HCT116 (cell line): Measurements from ENCODE around the gene ADAM15. TPM values are rescaled to one million over a fixed set of nuclear protein-coding genes. Genes with fewer than 3 reads are reported as not detected.

Experiments
- ATAC-seq: fragments of 200-7000 bp; cut with Tn5 transposase; 2 replicates; pipeline ENCODE4 v1.9.1; 2020; ENCODE audit warnings: mild to moderate bottlenecking, moderate library complexity
- BruUV-seq: library from RNA; stranded (reverse); fragments of 400-500 nt; replicated peaks from 2 replicates; lab custom pipeline; 2021; lab: Mats Ljungman, UMichigan
- CTCF ChIA-PET: fragments of 300-600 bp; sonication (Branson Sonifier 250); formaldehyde crosslinking; loops from one replicate; lab custom pipeline; 2021; ENCODE audit warnings: antibody characterized with exemption; lab: Charles Lee
- POLR2A ChIA-PET: fragments of 300-600, 350-600 bp; sonication (Branson Sonifier 250); formaldehyde crosslinking; loops from one replicate; lab custom pipeline; 2021; ENCODE audit warnings: antibody characterized with exemption; lab: Charles Lee
- RAD21 ChIA-PET, 2 experiments: fragments of 300-600 bp; sonication (Branson Sonifier 250); formaldehyde crosslinking; loops; one replicate each; lab custom pipeline; 2023; ENCODE audit warnings: low total read pairs in 2 of 2; ENCODE audit not compliant: uncharacterized antibody in 2 of 2, unreplicated experiment in 2 of 2, low non-redundant PET in 1 of 2; lab: Charles Lee
- DNase-seq: peaks from one replicate; pipeline ENCODE4 v3.0.0-alpha.2; 2010; ENCODE audit warnings: low read depth, low spot score
- H2AFZ ChIP-seq: fragments of 200-600 bp; shearing (Covaris generic), sonication (generic); 2 replicates; pipeline ENCODE4 v1.6.1; 2017; ENCODE audit warnings: low read depth, mixed run types, mixed read lengths, antibody characterized with exemption, low read length; ENCODE audit not compliant: poor library complexity, severe bottlenecking
- H3K27ac ChIP-seq: 2 replicates; pipeline ENCODE4 v1.5.1; 2012; ENCODE audit warnings: low read depth, low read length
- H3K27me3 ChIP-seq: fragments of 200-600 bp; sonication (generic); 2 replicates; pipeline ENCODE4 v1.6.1; 2016; ENCODE audit warnings: mixed run types, low read length, mixed read lengths; ENCODE audit not compliant: insufficient read depth
- H3K36me3 ChIP-seq, 2 experiments: fragments of 200-500 bp in 1 of 2; fragments of 200-600 bp in 1 of 2; sonication (Bioruptor generic) in 1 of 2; sonication (generic) in 1 of 2; 2 replicates each; pipeline versions ENCODE4 v1.5.1 to v1.6.1; 2014 to 2016; ENCODE audit warnings: low read length in 2 of 2, inconsistent platforms in 1 of 2, mixed read lengths in 1 of 2, mixed run types in 1 of 2; ENCODE audit not compliant: insufficient read depth in 2 of 2, control insufficient read depth in 1 of 2
- H3K4me1 ChIP-seq, 2 experiments: fragments of 200-600 bp in 1 of 2; sonication (generic) in 1 of 2; 2 replicates each; pipeline versions ENCODE4 v1.5.1 to v1.6.1; 2012 to 2017; ENCODE audit warnings: low read length in 2 of 2, inconsistent platforms in 1 of 2, mild to moderate bottlenecking in 1 of 2, mixed read lengths in 1 of 2, mixed run types in 1 of 2, moderate library complexity in 1 of 2; ENCODE audit not compliant: insufficient read depth in 2 of 2, control insufficient read depth in 1 of 2
- H3K4me2 ChIP-seq: fragments of 200-600 bp; sonication (generic); 2 replicates; pipeline ENCODE4 v1.6.1; 2017; ENCODE audit warnings: mixed run types, low read length, mixed read lengths
- H3K4me3 ChIP-seq, 2 experiments: fragments of 200-600 bp in 1 of 2; sonication (generic) in 1 of 2; replicated peaks in 1 of 2; 2 replicates each; pipeline ENCODE4 v1.5.1; 2011 to 2016; ENCODE audit warnings: low read length in 2 of 2, control low read depth in 1 of 2, low read depth in 1 of 2, mild to moderate bottlenecking in 1 of 2, mixed read lengths in 1 of 2, mixed run types in 1 of 2
- H3K79me2 ChIP-seq: fragments of 200-600 bp; sonication (generic); 2 replicates; pipeline ENCODE4 v1.6.1; 2017; ENCODE audit warnings: mild to moderate bottlenecking, mixed run types, low read length, moderate library complexity, mixed read lengths; ENCODE audit not compliant: insufficient read depth
- H3K9ac ChIP-seq: fragments of 200-600 bp; sonication (generic); 2 replicates; pipeline ENCODE4 v1.6.1; 2016; ENCODE audit warnings: low read length, mixed read lengths
- H3K9me2 ChIP-seq: fragments of 200-600 bp; sonication (generic), shearing (Covaris generic); 2 replicates; pipeline ENCODE4 v1.6.1; 2017; ENCODE audit warnings: mixed run types, mild to moderate bottlenecking, moderate library complexity; ENCODE audit not compliant: insufficient read depth
- H3K9me3 ChIP-seq, 2 experiments: fragments of 200-500 bp in 1 of 2; fragments of 200-600 bp in 1 of 2; sonication (Bioruptor generic) in 1 of 2; sonication (generic) in 1 of 2; 2 replicates each; pipeline ENCODE4 v1.6.1; 2014 to 2017; ENCODE audit warnings: low read length in 2 of 2, mixed read lengths in 2 of 2, inconsistent platforms in 1 of 2, low read depth in 1 of 2, mild to moderate bottlenecking in 1 of 2, mixed run types in 1 of 2, moderate library complexity in 1 of 2; ENCODE audit not compliant: control insufficient read depth in 1 of 2, insufficient read depth in 1 of 2
- H4K20me1 ChIP-seq: fragments of 200-600 bp; sonication (generic), shearing (Covaris generic); 2 replicates; pipeline ENCODE4 v1.6.1; 2017; ENCODE audit warnings: mixed run types, mild to moderate bottlenecking, moderate library complexity; ENCODE audit not compliant: insufficient read depth
- YY1 ChIP-seq: IDR thresholded peaks from 2 replicates; pipeline ENCODE4 v1.6.1; 2011; ENCODE audit warnings: low read length, low read depth, moderate library complexity, mild to moderate bottlenecking; ENCODE audit not compliant: insufficient replicate concordance; ENCODE audit errors: extremely low read depth
- intact Hi-C: fragments of 100-400 bp; cut with micrococcal nuclease; formaldehyde crosslinking; loops from 2 replicates; pipeline ENCODE4 v1.10.0; 2022
- total RNA-seq: library from RNA; stranded (reverse); gene quantifications from one replicate; pipeline ENCODE4 v1.2.1, GENCODE V29; 2021; ENCODE audit not compliant: unreplicated experiment
- TF ChIP-seq, protein P1 (sequence below), 3 experiments: fragments of 200-600 bp in 1 of 3; sonication (generic) in 1 of 3; IDR thresholded peaks in 2 of 3; conservative IDR thresholded peaks in 1 of 3; 2 replicates each; pipeline ENCODE4 v1.5.1; 2012 to 2017; ENCODE audit warnings: low read depth in 2 of 3, low read length in 2 of 3, antibody characterized with exemption in 1 of 3, borderline replicate concordance in 1 of 3, control low read depth in 1 of 3, mild to moderate bottlenecking in 1 of 3, mixed read lengths in 1 of 3, mixed run types in 1 of 3, moderate library complexity in 1 of 3; ENCODE audit not compliant: insufficient read depth in 1 of 3

The ADAM15 gene
- total RNA-seq, 1 experiment from 2014 or later = 149 TPM

DNA sequence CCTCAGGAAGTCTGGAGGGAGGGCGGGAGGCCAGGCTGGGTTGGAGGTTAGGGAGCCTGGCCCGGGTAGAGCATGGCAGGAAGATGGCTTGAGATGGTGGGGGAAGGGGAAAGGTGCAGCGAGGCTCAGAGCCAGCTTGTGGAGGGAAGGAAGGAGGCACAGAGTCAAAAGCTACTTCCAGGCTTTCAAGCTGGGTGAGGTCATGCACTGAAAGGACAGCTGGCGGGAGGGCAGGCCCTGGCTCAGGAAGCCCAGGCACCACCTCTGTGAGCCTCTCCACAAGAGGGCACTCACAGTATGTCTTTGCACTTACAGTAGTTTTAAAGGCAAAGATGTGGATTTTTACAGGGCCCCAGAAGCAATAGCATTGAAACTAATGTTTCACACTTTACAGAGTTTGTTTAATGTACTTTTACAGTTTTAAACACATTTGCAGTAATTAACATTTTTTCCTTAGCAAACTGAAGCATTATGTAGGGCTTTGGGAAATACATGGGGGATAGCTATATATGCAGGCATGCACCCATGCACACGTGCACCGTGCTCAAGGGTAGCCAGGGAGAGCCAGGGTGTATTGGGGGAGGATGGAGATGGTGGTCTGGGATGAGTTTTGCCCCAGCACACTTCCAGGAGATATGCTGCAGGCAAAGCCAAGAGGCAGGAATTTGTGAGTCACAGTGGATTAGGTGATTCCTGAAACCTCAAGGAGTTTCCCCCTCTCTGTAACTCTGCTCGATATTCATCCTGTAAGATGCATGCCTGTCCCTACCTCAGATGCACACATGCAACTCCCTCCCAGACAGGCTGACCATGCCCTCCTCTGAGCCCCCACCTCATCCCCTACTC lies 6.1 kb upstream of the ADAM15 start:
- H3K27me3 ChIP-seq = no peaks in the 10 kb centered on the region
- H3K9me2 ChIP-seq = no peaks in the 10 kb centered on the region
- TF ChIP-seq YY1 = no peak
- TF ChIP-seq, protein P1, sequence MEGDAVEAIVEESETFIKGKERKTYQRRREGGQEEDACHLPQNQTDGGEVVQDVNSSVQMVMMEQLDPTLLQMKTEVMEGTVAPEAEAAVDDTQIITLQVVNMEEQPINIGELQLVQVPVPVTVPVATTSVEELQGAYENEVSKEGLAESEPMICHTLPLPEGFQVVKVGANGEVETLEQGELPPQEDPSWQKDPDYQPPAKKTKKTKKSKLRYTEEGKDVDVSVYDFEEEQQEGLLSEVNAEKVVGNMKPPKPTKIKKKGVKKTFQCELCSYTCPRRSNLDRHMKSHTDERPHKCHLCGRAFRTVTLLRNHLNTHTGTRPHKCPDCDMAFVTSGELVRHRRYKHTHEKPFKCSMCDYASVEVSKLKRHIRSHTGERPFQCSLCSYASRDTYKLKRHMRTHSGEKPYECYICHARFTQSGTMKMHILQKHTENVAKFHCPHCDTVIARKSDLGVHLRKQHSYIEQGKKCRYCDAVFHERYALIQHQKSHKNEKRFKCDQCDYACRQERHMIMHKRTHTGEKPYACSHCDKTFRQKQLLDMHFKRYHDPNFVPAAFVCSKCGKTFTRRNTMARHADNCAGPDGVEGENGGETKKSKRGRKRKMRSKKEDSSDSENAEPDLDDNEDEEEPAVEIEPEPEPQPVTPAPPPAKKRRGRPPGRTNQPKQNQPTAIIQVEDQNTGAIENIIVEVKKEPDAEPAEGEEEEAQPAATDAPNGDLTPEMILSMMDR (IDR thresholded peaks at IDR 0.05 in 2 of 3, conservative IDR thresholded peaks at IDR 0.05 in 1 of 3; ENCODE audit: borderline replicate concordance in 1 of 3, insufficient read depth in 1 of 3, low read depth in 2 of 3, low read length in 2 of 3) = peak in 2 of 3 experiments; percentile 77 to 80; a peak in 4 of 6 replicates
- H3K36me3 ChIP-seq = no peaks in the 10 kb centered on the region
- POLR2A ChIA-PET = interaction anchor here (0.7 to 1.7 kb wide), 3 partner anchors 15 to 46 kb away, joined by 4 to 6 read pairs (median 5); no protein-coding TSS in a partner anchor
- no peak overlapping the region for H3K9ac ChIP-seq
- RAD21 ChIA-PET = interaction anchor here (0.6 to 1.8 kb wide), 4 partner anchors 35 to 375 kb away, joined by 3 to 12 read pairs (median 4); no protein-coding TSS in a partner anchor
- ATAC-seq (peak; percentile 95), DNase-seq (no peak)
- no peaks in the 10 kb centered on the region for H3K9me3 ChIP-seq
- H3K27ac ChIP-seq = no peak overlapping the region
- no TSS peak for BruUV-seq
- H2AFZ ChIP-seq = no peak overlapping the region
- intact Hi-C loops = loop anchor here (1.0 kb wide), 1 partner anchor 40 kb away; no protein-coding TSS in a partner anchor
- CTCF ChIA-PET = interaction anchor here (0.5 to 4.0 kb wide), 18 partner anchors 10 to 127 kb away, joined by 3 to 32 read pairs (median 4); partner anchors contain the start of genes EFNA3, FLAD1 and KRTCAP2
- H3K4me1 ChIP-seq = peaks cover 14 to 32% of the 10 kb centered on the region in 2 experiments
- H4K20me1 ChIP-seq = no peaks in the 10 kb centered on the region
- peak overlapping the region; percentile 27 for H3K4me2 ChIP-seq
- H3K79me2 ChIP-seq = no peaks in the 10 kb centered on the region
- H3K4me3 ChIP-seq = no peak overlapping the region
